Osteocyte (in vitro differentiated cells): ENCODE measurements around the gene UBN1. TPM values are rescaled to one million over a fixed set of nuclear protein-coding genes. Genes with fewer than 3 reads are reported as not detected.

ENCODE experiments used
- DNase-seq: peaks from one replicate; pipeline ENCODE4 v3.0.0; 2021; ENCODE audit warnings: mixed read lengths; ENCODE audit not compliant: unreplicated experiment; ENCODE audit errors: extremely low spot score
- H3K27ac Mint-ChIP-seq: one replicate; pipeline ENCODE4 v1.8.0; 2021; ENCODE audit warnings: mild to moderate bottlenecking, mixed read lengths; ENCODE audit not compliant: unreplicated experiment
- H3K27me3 Mint-ChIP-seq: one replicate; pipeline ENCODE4 v1.8.0; 2021; ENCODE audit warnings: mixed read lengths; ENCODE audit not compliant: unreplicated experiment
- H3K36me3 Mint-ChIP-seq: one replicate; pipeline ENCODE4 v1.8.0; 2021; ENCODE audit warnings: mixed read lengths; ENCODE audit not compliant: unreplicated experiment
- H3K4me1 Mint-ChIP-seq: one replicate; pipeline ENCODE4 v1.8.0; 2021; ENCODE audit warnings: mixed read lengths; ENCODE audit not compliant: unreplicated experiment
- H3K4me3 Mint-ChIP-seq: one replicate; pipeline ENCODE4 v1.8.0; 2021; ENCODE audit warnings: mild to moderate bottlenecking, moderate library complexity, mixed read lengths; ENCODE audit not compliant: unreplicated experiment
- H3K9me3 Mint-ChIP-seq: one replicate; pipeline ENCODE4 v1.8.0; 2021; ENCODE audit warnings: mixed read lengths; ENCODE audit not compliant: unreplicated experiment
- total RNA-seq: library from RNA; stranded (reverse); gene quantifications from 2 replicates; pipeline ENCODE4 v1.2.1, GENCODE V29; 2021
- TF ChIP-seq, protein P1 (sequence below): fragments of 200-600 bp; sonication (generic); IDR thresholded peaks from 2 replicates; pipeline ENCODE4 v1.5.0; 2021; ENCODE audit warnings: antibody characterized with exemption, mild to moderate bottlenecking, moderate library complexity

The UBN1 gene
- total RNA-seq, 1 donor from 2014 or later: 50.8 TPM

DNA sequence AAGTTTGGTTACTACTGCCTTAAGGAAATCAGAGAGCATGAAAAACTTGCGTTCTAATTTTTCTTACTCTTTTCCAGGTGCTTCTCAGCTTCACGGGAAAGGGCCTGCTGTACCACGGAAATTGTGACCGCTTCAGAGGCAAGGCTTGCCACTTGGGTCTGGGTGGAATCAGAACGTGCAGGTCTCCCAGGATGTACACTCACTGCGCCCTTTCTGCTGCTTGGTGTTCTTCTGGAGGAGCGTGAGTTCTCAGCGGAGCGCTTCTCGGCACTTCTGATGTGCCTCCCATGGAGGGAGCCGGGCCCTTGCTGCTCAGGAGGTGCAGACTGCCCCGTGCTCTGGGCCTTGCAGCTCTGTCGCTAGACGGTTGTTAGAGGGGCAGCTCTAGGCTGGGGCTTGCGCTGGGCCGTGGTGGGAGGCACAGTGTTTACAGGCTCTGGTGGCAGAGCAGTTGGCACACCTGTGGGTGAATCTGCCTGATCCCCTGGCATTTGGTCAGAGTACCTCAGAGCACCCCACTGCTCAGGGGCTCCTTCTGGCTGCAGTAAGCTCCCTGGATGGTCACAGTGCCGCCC lies 32.8 kb downstream of the UBN1 start:
- peaks cover 56% of the 10 kb centered on the region for H3K36me3 Mint-ChIP-seq
- H3K9me3 Mint-ChIP-seq: no peaks in the 10 kb centered on the region
- H3K4me1 Mint-ChIP-seq: peaks cover 21% of the 10 kb centered on the region
- no peak overlapping the region for H3K4me3 Mint-ChIP-seq
- H3K27me3 Mint-ChIP-seq: no peaks in the 10 kb centered on the region
- DNase-seq: no peak
- no peak overlapping the region for H3K27ac Mint-ChIP-seq
- TF ChIP-seq, protein P1, sequence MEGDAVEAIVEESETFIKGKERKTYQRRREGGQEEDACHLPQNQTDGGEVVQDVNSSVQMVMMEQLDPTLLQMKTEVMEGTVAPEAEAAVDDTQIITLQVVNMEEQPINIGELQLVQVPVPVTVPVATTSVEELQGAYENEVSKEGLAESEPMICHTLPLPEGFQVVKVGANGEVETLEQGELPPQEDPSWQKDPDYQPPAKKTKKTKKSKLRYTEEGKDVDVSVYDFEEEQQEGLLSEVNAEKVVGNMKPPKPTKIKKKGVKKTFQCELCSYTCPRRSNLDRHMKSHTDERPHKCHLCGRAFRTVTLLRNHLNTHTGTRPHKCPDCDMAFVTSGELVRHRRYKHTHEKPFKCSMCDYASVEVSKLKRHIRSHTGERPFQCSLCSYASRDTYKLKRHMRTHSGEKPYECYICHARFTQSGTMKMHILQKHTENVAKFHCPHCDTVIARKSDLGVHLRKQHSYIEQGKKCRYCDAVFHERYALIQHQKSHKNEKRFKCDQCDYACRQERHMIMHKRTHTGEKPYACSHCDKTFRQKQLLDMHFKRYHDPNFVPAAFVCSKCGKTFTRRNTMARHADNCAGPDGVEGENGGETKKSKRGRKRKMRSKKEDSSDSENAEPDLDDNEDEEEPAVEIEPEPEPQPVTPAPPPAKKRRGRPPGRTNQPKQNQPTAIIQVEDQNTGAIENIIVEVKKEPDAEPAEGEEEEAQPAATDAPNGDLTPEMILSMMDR: no peak

DNA sequence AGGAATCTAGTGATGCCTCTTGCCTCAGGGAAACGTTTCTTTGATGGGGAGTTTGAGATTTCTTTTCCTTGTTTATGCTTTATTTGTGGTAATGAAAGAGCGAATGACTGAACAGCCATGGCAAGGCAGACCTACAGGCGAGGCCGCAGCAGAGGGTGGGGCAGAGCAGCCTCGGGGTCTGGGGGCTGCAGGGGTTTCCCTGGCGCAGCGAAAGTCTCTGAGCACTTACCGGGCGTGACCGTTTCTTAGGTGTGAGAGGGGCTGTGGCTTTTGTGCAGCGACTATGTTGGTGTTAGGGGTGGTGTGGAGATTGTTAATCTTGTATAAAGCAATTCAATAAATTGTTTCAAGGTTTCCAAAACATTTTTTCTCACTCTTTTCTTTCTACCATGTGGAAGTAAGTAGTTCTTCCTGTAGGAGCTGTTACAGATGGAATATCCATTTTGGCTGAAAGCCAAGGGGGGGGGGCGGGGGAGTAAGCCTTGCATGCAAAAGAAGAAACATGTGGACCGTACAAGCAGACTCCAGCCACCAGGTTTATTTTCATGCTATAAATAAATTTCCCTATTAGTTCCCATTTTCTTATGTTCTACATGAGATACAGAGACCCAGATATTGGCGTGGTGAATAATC lies 34.8 kb downstream of the UBN1 start:
- peaks cover 65% of the 10 kb centered on the region for H3K36me3 Mint-ChIP-seq
- peak overlapping the region; percentile 56 for H3K27ac Mint-ChIP-seq
- TF ChIP-seq, protein P1: no peak
- H3K4me3 Mint-ChIP-seq: no peak overlapping the region
- H3K4me1 Mint-ChIP-seq: peaks cover 21% of the 10 kb centered on the region
- no peaks in the 10 kb centered on the region for H3K27me3 Mint-ChIP-seq
- no peak for DNase-seq
- no peaks in the 10 kb centered on the region for H3K9me3 Mint-ChIP-seq

DNA sequence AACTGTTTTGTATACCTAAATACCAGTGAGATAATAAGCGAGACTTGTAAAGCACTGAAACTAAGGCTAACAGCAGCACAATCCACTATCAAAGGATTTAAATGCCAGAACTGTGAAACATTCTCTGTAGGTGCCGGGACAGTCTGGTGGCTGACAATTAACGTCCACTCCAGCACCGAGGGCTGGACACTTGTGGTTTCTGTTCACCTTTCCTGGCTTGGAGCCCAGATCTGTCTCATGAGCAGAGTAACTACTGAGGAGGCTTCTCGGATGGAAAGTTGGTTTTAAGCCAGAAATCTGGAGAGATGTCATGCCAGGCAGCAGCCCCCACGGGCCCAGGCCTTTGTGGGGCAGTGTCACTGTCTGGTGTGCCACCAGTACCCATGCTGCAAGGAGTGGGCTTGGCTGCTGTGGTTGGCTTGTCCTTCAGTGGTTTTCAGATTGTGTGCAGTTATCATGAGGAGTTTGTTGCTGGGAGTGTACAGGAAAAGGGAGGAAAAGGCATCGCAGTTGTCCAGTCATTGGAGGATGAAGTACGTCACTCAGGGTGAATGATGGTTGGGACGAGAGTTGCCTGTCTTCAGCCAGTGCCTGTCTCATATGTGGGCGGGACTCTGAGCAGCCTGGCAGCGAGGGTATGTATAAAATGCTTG lies 35.5 kb downstream of the UBN1 start:
- Mint-ChIP-seq H3K4me3 (no peak overlapping the region), H3K9me3 (no peaks in the 10 kb centered on the region), H3K27me3 (no peaks in the 10 kb centered on the region), H3K36me3 (peaks cover 63% of the 10 kb centered on the region), H3K4me1 (peaks cover 21% of the 10 kb centered on the region), H3K27ac (peak overlapping the region; percentile 56)
- DNase-seq: no peak
- TF ChIP-seq, protein P1: no peak

DNA sequence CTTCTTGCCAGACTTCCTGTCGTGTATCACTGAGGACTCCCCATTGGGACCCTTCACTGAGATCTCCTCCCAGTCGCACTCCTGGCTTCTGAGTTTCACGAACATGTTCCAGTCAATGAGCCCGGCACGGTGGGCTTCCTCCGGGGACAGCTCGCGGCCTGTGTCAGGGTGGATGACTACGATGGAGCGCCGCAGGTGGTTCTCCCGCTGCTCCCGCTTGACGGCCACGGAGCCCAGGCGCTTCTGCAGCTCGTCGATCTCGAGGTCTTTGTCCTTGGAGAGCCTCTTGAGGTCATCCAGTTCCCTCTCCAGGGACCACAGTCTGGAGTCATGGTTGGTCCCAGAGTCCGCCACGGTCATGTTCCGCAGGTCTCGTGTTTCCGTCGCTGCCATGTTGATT lies 36.2 kb downstream of the UBN1 start:
- TF ChIP-seq, protein P1: no peak
- H3K36me3 Mint-ChIP-seq: peaks cover 63% of the 10 kb centered on the region
- H3K4me3 Mint-ChIP-seq: no peak overlapping the region
- DNase-seq: no peak
- H3K27ac Mint-ChIP-seq: no peak overlapping the region
- no peaks in the 10 kb centered on the region for H3K9me3 Mint-ChIP-seq
- H3K4me1 Mint-ChIP-seq: peaks cover 21% of the 10 kb centered on the region
- H3K27me3 Mint-ChIP-seq: no peaks in the 10 kb centered on the region

DNA sequence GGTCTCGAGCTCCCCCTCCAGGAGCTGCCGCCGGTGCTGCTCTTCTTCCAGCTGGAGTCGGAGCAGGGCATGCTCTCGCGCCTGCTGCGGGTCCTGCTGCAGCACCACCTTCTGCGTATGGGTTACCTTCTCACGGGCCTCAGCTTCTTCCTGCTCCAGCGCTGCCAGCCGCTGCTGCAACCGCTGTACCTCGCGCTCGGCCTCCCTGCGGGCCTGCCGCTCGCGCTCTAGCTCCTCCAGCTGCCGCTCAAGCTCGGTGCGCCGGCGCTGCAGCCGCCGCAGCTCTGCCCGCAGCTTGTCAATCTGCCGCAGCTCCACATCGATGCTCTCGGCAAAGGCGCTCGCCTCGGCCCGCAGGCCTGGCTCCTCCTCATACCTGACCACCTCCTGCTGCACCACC lies 36.9 kb downstream of the UBN1 start:
- Mint-ChIP-seq H3K4me3 (no peak overlapping the region), H3K36me3 (peaks cover 60% of the 10 kb centered on the region), H3K4me1 (peaks cover 21% of the 10 kb centered on the region), H3K27me3 (no peaks in the 10 kb centered on the region), H3K9me3 (no peaks in the 10 kb centered on the region), H3K27ac (no peak overlapping the region)
- TF ChIP-seq, protein P1: no peak
- no peak for DNase-seq
